K562 (cell line): ENCODE data around the gene ARIH1. TPM values are rescaled to one million over a fixed set of nuclear protein-coding genes. Genes with fewer than 3 reads are reported as not detected.

ENCODE experiments used
- MBD2 ChIP-seq: sonication (generic); IDR thresholded peaks from 2 replicates; pipeline ENCODE4 v1.6.1; 2016; ENCODE audit warnings: low read depth, borderline replicate concordance
- MYBL2 ChIP-seq, 2 experiments: fragments of 450-650 bp in 1 of 2; sonication (generic) in 1 of 2; formaldehyde crosslinking in 1 of 2; IDR thresholded peaks; 2 replicates each; pipeline versions ENCODE4 v1.6.1 to v1.8.1; 2017 to 2022; ENCODE audit warnings: borderline replicate concordance in 1 of 2, inconsistent platforms in 1 of 2, low read depth in 1 of 2, mild to moderate bottlenecking in 1 of 2, missing genetic modification reagents in 1 of 2, moderate library complexity in 1 of 2
- NR2C2 ChIP-seq, 2 experiments: fragments of 200-800 bp in 1 of 2; sonication (Bioruptor generic) in 1 of 2; sonication (generic) in 1 of 2; formaldehyde crosslinking in 1 of 2; IDR thresholded peaks; 2 replicates each; pipeline versions ENCODE4 v1.6.1 to v1.8.0; 2016 to 2022; ENCODE audit warnings: mild to moderate bottlenecking in 1 of 2, missing compliant biosample characterization in 1 of 2, missing genetic modification characterization in 1 of 2, missing genetic modification reagents in 1 of 2
- NR4A1 ChIP-seq, 2 experiments: fragments of 250-450 bp in 1 of 2; fragments of 450-650 bp in 1 of 2; sonication (Bioruptor Pico) in 1 of 2; IDR thresholded peaks; 2 replicates each; pipeline versions ENCODE4 v1.4.0 to v1.6.1; 2016 to 2020; ENCODE audit warnings: mild to moderate bottlenecking in 2 of 2, missing compliant biosample characterization in 1 of 2, missing genetic modification characterization in 1 of 2, moderate library complexity in 1 of 2
- PCBP1 ChIP-seq: fragments of 200-400 bp; formaldehyde crosslinking; IDR thresholded peaks from 2 replicates; pipeline ENCODE4 v1.6.1; 2018; ENCODE audit warnings: mild to moderate bottlenecking, low read depth, low read length; ENCODE audit not compliant: poor library complexity, severe bottlenecking
- PCBP2 ChIP-seq: fragments of 200-400 bp; formaldehyde crosslinking; IDR thresholded peaks from 2 replicates; pipeline ENCODE4 v1.6.1; 2018; ENCODE audit warnings: low read length, low read depth, mild to moderate bottlenecking, moderate library complexity; ENCODE audit not compliant: poor library complexity, severe bottlenecking
- PML ChIP-seq: IDR thresholded peaks from 2 replicates; pipeline ENCODE4 v1.6.1; 2012; ENCODE audit warnings: low read length, inconsistent platforms
- SMC3 ChIP-seq: conservative IDR thresholded peaks from 2 replicates; pipeline ENCODE4 v1.6.1; 2011; ENCODE audit warnings: low read depth, low read length, improper control_type of control experiment; ENCODE audit not compliant: insufficient read depth
- SPI1 ChIP-seq: IDR thresholded peaks from 2 replicates; pipeline ENCODE4 v1.6.1; 2011; ENCODE audit warnings: low read depth, low read length, control low read depth, borderline replicate concordance
- SRSF3 ChIP-seq: fragments of 200-400 bp; formaldehyde crosslinking; IDR thresholded peaks from 2 replicates; pipeline ENCODE4 v1.6.1; 2016; ENCODE audit warnings: mild to moderate bottlenecking, low read length, moderate library complexity; ENCODE audit not compliant: insufficient read depth
- TRIM25 ChIP-seq: fragments of 450-650 bp; IDR thresholded peaks from 2 replicates; pipeline ENCODE4 v1.7.0; 2016; ENCODE audit warnings: borderline replicate concordance
- ZNF140 ChIP-seq: fragments of 250-450 bp; sonication (Bioruptor Pico); IDR thresholded peaks from 2 replicates; pipeline ENCODE4 v1.8.0; 2021; ENCODE audit warnings: moderate library complexity, mild to moderate bottlenecking, inconsistent platforms
- ZNF41 ChIP-seq: fragments of 250-450 bp; sonication (Bioruptor Pico); conservative IDR thresholded peaks from 2 replicates; pipeline ENCODE4 v1.4.0; 2020; ENCODE audit warnings: mild to moderate bottlenecking
- ZNF586 ChIP-seq: fragments of 450-650 bp; formaldehyde crosslinking; conservative IDR thresholded peaks from 2 replicates; pipeline ENCODE4 v1.4.0; 2020; ENCODE audit warnings: mild to moderate bottlenecking, moderate library complexity
- polyA plus RNA-seq, 8 experiments: library from polyadenylated mRNA; depleted of rRNA in 4 of 8; stranded (reverse) in 5 of 8; unstranded in 3 of 8; fragments of >200 nt; fragmentation: Nextera tagmentation in 2 of 8; fragmentation: Illumina TruSeq in 1 of 8; extraction: Ambion mirVana in 2 of 8; extraction: Trizol in 1 of 8; gene quantifications; 2 replicates each; pipeline versions ENCODE4 v1.2.1 to v1.2.3, GENCODE V29; 2011 to 2014; ENCODE audit warnings: inconsistent platforms in 1 of 8, missing spikeins in 1 of 8
- total RNA-seq, 7 experiments: library from RNA; depleted of rRNA in 6 of 7; stranded (reverse); fragments of >200 nt in 6 of 7; fragmentation: Illumina TruSeq in 2 of 7; extraction: Trizol in 2 of 7; gene quantifications; 2 replicates each; pipeline versions ENCODE4 v1.2.1 to v1.2.3, GENCODE V29; 2011 to 2021; ENCODE audit warnings: low replicate concordance in 1 of 7
- TF ChIP-seq, protein P1 (sequence below): fragments of 150-350 bp; conservative IDR thresholded peaks from 2 replicates; pipeline ENCODE4 v1.6.1; 2014; ENCODE audit warnings: low read length
- TF ChIP-seq, protein P2 (sequence below), 3 experiments: fragments of 200-800 bp in 1 of 3; fragments of 250-450 bp in 1 of 3; fragments of 450-650 bp in 1 of 3; sonication (Bioruptor Pico) in 1 of 3; sonication (Bioruptor generic) in 1 of 3; formaldehyde crosslinking in 1 of 3; IDR thresholded peaks; 2 replicates each; pipeline versions ENCODE4 v1.6.1 to v1.8.0; 2016 to 2022; ENCODE audit warnings: mild to moderate bottlenecking in 2 of 3, missing genetic modification characterization in 2 of 3, missing compliant biosample characterization in 1 of 3, moderate library complexity in 1 of 3

The ARIH1 gene
- total and polyA plus RNA-seq, 9 of the 15 experiments (the other 6 are each of a cell fraction or from before 2014, with no cell fraction given), result 17.7 to 125 (median 31.4) TPM

DNA sequence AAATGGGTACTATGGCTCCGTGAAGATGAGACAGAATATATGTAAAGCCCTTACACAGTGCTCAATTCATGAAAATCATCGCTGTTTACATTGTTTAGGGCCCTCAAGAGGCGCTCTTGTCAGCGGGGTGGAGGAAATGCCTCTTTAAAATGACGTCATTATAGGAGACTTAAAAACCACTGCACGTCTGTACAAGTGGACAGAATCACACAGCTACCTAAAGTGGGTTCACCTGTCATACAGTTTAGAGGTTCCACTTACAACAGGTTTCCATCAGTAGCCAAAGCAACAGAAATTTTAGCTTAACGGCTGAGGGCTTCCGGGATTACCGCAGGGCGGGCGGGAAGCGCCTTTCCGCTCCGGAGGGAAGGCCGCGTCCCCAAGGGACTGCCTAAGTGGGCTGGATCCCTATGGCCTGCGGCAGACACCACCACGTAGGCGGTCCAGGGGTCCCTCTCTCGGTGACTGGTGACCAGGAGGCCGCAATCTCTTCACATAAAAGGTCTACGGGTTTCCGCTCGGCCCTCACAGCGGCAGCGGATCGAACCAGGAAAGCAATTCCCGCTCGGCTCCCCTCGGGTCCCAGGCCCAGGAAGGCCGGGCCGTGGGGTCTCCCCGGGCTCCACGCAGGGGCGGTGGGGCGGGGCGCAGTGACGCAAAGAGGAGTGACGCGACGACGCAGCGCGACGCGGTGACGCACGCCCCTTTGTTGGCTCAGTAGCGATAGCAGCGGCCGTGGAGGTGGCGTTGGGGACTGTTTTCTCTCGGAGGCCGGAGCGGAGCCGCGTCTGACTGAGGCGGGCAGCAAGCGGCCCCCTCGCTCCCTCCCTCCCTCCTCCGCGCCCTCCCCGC lies at the start of gene ARIH1 (continued):
- TF ChIP-seq NR4A1 (CRISPR knock-in tag; IDR thresholded peaks at IDR 0.05), result 0 out of 2 replicates have a peak, but pooled peaks have one; percentile 30
- 0 out of 2 replicates have a peak, but pooled peaks have one; percentile 43 for TF ChIP-seq NR4A1 (tag; IDR thresholded peaks at IDR 0.05)
- TF ChIP-seq MYBL2 (IDR thresholded peaks at IDR 0.05; ENCODE audit: low read depth), result no peak; the same call in 1 of the 2 replicates
- TF ChIP-seq MYBL2 (CRISPR knock-in tag; IDR thresholded peaks at IDR 0.05; ENCODE audit: borderline replicate concordance), result no peak
- no peak for TF ChIP-seq TRIM25
- peak; percentile 96 for TF ChIP-seq PCBP1
- TF ChIP-seq SPI1, result no peak
- TF ChIP-seq, protein P1, sequence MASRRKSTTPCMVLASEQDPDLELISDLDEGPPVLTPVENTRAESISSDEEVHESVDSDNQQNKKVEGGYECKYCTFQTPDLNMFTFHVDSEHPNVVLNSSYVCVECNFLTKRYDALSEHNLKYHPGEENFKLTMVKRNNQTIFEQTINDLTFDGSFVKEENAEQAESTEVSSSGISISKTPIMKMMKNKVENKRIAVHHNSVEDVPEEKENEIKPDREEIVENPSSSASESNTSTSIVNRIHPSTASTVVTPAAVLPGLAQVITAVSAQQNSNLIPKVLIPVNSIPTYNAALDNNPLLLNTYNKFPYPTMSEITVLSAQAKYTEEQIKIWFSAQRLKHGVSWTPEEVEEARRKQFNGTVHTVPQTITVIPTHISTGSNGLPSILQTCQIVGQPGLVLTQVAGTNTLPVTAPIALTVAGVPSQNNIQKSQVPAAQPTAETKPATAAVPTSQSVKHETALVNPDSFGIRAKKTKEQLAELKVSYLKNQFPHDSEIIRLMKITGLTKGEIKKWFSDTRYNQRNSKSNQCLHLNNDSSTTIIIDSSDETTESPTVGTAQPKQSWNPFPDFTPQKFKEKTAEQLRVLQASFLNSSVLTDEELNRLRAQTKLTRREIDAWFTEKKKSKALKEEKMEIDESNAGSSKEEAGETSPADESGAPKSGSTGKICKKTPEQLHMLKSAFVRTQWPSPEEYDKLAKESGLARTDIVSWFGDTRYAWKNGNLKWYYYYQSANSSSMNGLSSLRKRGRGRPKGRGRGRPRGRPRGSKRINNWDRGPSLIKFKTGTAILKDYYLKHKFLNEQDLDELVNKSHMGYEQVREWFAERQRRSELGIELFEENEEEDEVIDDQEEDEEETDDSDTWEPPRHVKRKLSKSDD, result 0 out of 2 replicates have a peak, but pooled peaks have one; percentile 43
- TF ChIP-seq SMC3, result no peak
- TF ChIP-seq PML, result peak; percentile 79
- TF ChIP-seq ZNF41 (CRISPR knock-in tag), result no peak
- TF ChIP-seq, protein P2, sequence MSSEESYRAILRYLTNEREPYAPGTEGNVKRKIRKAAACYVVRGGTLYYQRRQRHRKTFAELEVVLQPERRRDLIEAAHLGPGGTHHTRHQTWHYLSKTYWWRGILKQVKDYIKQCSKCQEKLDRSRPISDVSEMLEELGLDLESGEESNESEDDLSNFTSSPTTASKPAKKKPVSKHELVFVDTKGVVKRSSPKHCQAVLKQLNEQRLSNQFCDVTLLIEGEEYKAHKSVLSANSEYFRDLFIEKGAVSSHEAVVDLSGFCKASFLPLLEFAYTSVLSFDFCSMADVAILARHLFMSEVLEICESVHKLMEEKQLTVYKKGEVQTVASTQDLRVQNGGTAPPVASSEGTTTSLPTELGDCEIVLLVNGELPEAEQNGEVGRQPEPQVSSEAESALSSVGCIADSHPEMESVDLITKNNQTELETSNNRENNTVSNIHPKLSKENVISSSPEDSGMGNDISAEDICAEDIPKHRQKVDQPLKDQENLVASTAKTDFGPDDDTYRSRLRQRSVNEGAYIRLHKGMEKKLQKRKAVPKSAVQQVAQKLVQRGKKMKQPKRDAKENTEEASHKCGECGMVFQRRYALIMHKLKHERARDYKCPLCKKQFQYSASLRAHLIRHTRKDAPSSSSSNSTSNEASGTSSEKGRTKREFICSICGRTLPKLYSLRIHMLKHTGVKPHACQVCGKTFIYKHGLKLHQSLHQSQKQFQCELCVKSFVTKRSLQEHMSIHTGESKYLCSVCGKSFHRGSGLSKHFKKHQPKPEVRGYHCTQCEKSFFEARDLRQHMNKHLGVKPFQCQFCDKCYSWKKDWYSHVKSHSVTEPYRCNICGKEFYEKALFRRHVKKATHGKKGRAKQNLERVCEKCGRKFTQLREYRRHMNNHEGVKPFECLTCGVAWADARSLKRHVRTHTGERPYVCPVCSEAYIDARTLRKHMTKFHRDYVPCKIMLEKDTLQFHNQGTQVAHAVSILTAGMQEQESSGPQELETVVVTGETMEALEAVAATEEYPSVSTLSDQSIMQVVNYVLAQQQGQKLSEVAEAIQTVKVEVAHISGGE (CRISPR knock-in tag; IDR thresholded peaks at IDR 0.05), result peak in 2 of 3 experiments; percentile 27 to 28; a peak in 2 of 6 replicates
- no peak for TF ChIP-seq SRSF3
- no peak for TF ChIP-seq PCBP2
- no peak for TF ChIP-seq ZNF586 (CRISPR knock-in tag)
- TF ChIP-seq NR2C2 (CRISPR knock-in tag; IDR thresholded peaks at IDR 0.05), result no peak; the same call in 1 of the 2 replicates
- peak; percentile 65; the same call in 1 of the 2 replicates for TF ChIP-seq NR2C2 (tag; IDR thresholded peaks at IDR 0.05)
- peak; percentile 77; the same call in 1 of the 2 replicates for TF ChIP-seq MBD2
- TF ChIP-seq ZNF140, result no peak
